Measurements from ENCODE around the gene CYP11A1. TPM values are rescaled to one million over a fixed set of nuclear protein-coding genes. Genes with fewer than 3 reads are reported as not detected.

Gene CYP11A1
- total RNA-seq, 1 donor from 2014 or later, result 2.0 TPM

- TF ChIP-seq CTCF (IDR thresholded peaks at IDR 0.05; ENCODE audit: insufficient read depth, low read length, poor library complexity, severe bottlenecking), result no peak
- Histone ChIP-seq H3K4me3 (ENCODE audit: low read depth, low read length) (no peak overlapping the region), H3K36me3 (ENCODE audit: control insufficient read depth, insufficient read depth, low read length) (no peaks in the 10 kb centered on the region), H3K27me3 (ENCODE audit: control insufficient read depth, insufficient read depth, low read length) (peaks cover 2% of the 10 kb centered on the region)
- no peak for DNase-seq (ENCODE audit: low read depth)
These were observed 8.8 kb upstream of the CYP11A1 start for GRCh38 chr15:74376226-74376625.

DNA sequence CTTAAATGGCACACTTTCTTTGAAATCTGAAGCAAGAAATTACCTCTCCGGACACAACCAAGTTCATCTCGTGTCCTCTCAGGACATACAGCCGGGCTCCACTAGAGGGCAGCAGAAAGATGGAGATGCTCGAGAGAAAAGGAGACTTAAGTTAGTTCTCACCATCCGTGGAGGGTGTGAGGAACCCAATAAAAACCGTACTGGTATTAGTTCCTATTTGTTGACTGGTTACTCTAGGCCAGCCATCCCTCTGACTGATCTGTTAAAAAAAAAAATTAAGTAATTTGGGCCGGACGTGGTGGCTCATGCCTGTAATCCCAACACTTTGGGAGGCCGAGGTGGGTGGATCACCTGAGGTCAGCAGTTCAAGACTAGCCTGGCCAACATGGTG lies 7.9 kb upstream of the CYP11A1 start:
- peaks cover 2% of the 10 kb centered on the region for H3K27me3 ChIP-seq (ENCODE audit: control insufficient read depth, insufficient read depth, low read length)
- DNase-seq (ENCODE audit: low read depth), result no peak
- H3K4me3 ChIP-seq (ENCODE audit: low read depth, low read length), result no peak overlapping the region
- peak; percentile 87 for TF ChIP-seq CTCF (IDR thresholded peaks at IDR 0.05; ENCODE audit: insufficient read depth, low read length, poor library complexity, severe bottlenecking)
- H3K36me3 ChIP-seq (ENCODE audit: control insufficient read depth, insufficient read depth, low read length), result no peaks in the 10 kb centered on the region

- Histone ChIP-seq H3K27me3 (ENCODE audit: control insufficient read depth, insufficient read depth, low read length) (peaks cover 2% of the 10 kb centered on the region), H3K36me3 (ENCODE audit: control insufficient read depth, insufficient read depth, low read length) (no peaks in the 10 kb centered on the region), H3K4me3 (ENCODE audit: low read depth, low read length) (peak overlapping the region; percentile 45)
- DNase-seq (ENCODE audit: low read depth), result no peak
- no peak for TF ChIP-seq CTCF (IDR thresholded peaks at IDR 0.05; ENCODE audit: insufficient read depth, low read length, poor library complexity, severe bottlenecking)
These were observed 7.3 kb upstream of the CYP11A1 start for GRCh38 chr15:74374648-74375302.

GRCh38 chr15:74373731-74374647 lies 6.5 kb upstream of the CYP11A1 start:
- peak overlapping the region; percentile 45 for H3K4me3 ChIP-seq (ENCODE audit: low read depth, low read length)
- DNase-seq (ENCODE audit: low read depth), result no peak
- H3K27me3 ChIP-seq (ENCODE audit: control insufficient read depth, insufficient read depth, low read length), result peaks cover 2% of the 10 kb centered on the region
- peak; percentile 84 for TF ChIP-seq CTCF (IDR thresholded peaks at IDR 0.05; ENCODE audit: insufficient read depth, low read length, poor library complexity, severe bottlenecking)
- H3K36me3 ChIP-seq (ENCODE audit: control insufficient read depth, insufficient read depth, low read length), result no peaks in the 10 kb centered on the region

GRCh38 chr15:74373056-74373650 lies 5.7 kb upstream of the CYP11A1 start:
- no peak for TF ChIP-seq CTCF (IDR thresholded peaks at IDR 0.05; ENCODE audit: insufficient read depth, low read length, poor library complexity, severe bottlenecking)
- no peak for DNase-seq (ENCODE audit: low read depth)
- H3K4me3 ChIP-seq (ENCODE audit: low read depth, low read length), result no peak overlapping the region

More at GRCh38 chr15:74373056-74373650, 5.7 kb upstream of the CYP11A1 start:
- Histone ChIP-seq H3K27me3 (ENCODE audit: control insufficient read depth, insufficient read depth, low read length) (peaks cover 2% of the 10 kb centered on the region), H3K36me3 (ENCODE audit: control insufficient read depth, insufficient read depth, low read length) (no peaks in the 10 kb centered on the region)
